Activated T-helper 9 cell treated with anti-CD3 and anti-CD28 coated beads, Interleukin-2, amount 50 U/mL, for 16 hours (primary cell): ENCODE data around the gene ESAM.

Source experiments
- DNase-seq: peaks from one replicate; pipeline ENCODE4 v3.0.0-alpha.2; 2020; ENCODE audit warnings: low read depth

Gene ESAM

DNA sequence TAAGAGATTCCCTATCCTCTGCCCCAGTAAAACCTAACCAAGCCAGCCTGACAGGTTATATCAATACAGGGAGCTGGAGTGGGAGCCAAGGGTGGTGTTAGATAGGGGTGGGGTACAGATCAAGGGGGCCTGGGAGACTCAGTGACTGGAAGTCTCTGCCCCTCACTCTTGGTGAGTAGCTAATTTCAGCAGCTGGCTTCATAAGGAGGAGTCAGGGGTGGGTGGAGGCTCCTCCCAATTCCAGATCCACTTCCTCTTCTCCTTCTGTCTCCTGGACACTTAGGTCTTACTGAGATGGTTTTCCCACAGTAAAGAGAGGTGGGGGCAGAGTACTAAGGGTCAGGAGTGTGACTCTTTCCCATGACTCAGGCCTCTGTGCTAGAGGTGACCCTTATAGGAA is 8.9 kb downstream of the ESAM start:
- DNase-seq, result no peak

DNA sequence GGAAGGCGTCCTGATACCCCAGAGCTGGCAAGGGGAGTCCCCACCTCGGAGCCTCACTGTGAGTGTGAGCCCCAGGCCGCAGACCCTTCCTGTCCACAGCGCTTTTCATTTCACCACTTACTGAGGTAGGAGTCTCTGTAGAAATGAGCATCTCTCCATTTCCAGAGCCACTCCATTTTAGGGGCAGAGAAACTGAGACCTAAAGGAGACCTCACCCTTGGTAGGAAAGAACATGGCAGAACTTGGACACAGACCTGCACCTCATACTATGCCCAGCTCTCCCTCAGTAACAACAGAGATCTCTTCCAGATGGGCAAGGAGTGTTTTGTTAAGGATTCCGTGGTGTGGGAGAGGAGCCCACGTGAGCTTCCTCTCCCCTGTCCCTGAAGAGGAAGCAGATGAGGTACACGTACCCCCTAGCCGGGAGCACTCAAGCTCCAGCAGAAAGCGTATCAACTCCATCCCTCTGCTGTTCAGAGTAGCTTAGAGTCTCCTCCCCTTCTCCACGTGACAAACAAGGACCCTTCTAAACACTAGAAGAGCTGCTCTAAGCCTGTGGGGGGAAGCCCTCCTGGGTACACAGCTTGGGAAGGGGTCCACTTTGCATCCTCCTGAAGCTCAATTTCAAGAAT is 9.5 kb downstream of the ESAM start:
- no peak for DNase-seq

GRCh38 chr11:124751741-124752470 is 10.2 kb downstream of the ESAM start, which contains the start of gene VSIG2:
Gene VSIG2 (minus strand): TSS chr11:124752255. CDS start chr11:124752137, 118 bp downstream.
- DNase-seq, result no peak

GRCh38 chr11:124751391-124751740 is 10.7 kb downstream of the ESAM start:
- DNase-seq, result no peak

GRCh38 chr11:124749912-124750311 is 12.2 kb downstream of the ESAM start:
- DNase-seq, result no peak

DNA sequence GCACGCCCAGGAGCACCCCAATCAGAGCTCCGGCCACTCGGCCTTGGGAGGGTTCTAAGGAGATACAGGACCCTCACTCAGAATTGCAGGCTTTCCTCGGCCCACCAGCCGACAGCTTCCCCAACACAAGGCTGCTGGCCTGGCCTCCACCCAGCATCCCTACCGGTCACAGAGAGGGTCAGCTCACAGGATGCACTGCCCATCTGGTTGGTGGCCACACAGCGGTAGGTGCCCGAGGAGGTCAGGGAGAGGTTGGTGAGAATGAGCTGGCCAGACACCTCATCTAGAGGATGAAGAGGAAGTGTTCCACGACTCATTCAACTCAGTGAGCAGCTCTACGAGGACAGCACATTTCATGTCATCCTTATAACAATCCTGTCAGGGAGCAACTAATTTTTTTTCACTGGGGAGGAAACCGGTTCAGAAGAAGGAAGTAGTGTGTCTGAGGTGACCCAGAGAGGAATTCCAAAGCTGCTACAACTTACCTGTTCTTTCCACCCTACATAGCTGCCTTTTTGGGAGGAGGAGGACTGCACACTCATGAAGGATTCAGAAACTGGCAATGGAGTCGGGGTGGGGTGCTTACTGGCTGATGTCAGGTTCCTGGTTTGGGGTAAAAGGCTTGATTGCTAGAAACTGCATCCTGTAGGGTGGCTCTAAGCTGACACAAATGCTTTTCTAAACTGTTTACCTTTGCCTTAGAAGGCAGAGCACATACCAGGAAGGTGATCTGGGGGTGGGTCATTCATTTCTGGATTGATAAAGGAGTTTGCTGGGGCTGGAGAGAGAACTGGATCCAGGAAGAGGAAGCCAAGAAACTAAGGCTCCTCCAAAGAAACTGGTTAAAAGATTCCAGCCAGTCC is 13.4 kb downstream of the ESAM start:
- no peak for DNase-seq

- DNase-seq, result no peak
Measured at GRCh38 chr11:124748100-124748418, 14.0 kb downstream of the ESAM start.

DNA sequence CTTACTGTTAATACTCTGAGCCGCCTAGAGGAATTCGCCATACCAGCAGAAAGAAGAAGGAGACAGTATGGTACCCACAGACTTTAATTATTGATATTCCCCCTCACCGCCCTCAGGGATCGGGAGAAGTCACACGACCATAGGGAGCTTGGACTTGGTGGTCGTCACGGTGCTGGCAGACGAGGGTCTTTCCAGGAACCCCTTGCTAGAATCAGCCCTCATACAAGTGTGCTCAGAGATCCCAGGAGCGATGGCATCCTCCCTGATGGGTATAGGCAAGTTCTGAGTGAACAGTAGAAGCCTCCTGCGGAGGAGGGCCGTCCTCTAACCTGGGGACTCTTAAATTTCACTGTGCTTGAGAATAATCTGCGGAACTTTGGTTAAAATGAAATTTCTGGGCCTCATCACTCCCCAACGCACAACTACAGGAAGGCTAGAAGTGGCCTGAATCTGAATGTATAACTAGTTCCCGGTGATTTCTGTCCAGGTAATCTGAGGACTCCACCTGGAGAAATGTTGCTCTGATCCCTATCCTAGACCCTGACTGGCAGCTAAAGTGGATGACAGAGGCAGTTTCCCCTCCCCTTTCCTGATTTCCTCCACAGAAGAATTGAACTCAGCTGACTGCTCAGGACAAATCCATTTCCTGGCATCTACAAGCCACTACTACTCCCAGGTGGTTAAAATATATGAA is 14.5 kb downstream of the ESAM start:
- no peak for DNase-seq

- peak; percentile 67 for DNase-seq
Measured at GRCh38 chr11:124746621-124747243, 15.4 kb downstream of the ESAM start.

DNA sequence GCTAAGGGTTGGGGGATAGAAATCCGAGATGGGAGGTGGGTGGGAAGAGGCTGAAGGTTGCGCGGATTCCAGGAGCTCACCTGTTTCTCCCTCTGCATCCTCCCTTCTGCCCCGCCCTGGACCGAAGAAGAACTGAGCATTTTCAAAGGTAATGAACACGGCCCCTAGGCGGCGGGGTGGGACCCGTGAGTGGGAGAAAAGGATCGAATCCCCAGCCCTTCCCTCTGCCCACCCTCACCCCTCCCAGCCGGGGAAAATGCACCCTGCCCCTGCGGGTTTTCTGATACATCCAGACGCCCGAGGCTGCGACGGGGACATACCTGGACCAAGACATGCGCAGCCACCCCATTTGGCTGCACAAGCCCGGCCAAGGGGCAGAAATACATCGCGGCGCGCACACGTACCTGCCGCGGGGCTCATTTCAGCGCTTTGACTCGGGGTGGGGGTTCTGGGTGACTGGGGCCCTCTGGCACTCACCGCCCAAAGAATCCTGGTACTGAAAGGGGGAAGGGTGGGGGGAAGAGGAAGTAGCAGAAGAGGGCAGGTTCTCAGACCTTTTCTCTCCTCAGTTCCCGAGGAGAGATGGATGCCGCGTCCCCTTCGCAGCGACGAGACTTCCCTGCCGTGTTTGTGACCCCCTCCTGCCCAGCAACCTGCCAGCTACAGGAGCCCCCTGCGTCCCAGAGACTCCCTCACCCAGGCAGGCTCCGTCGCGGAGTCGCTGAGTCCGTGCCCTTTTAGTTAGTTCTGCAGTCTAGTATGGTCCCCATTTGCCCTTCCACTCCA is 16.1 kb downstream of the ESAM start:
- peak; percentile 16 for DNase-seq

DNA sequence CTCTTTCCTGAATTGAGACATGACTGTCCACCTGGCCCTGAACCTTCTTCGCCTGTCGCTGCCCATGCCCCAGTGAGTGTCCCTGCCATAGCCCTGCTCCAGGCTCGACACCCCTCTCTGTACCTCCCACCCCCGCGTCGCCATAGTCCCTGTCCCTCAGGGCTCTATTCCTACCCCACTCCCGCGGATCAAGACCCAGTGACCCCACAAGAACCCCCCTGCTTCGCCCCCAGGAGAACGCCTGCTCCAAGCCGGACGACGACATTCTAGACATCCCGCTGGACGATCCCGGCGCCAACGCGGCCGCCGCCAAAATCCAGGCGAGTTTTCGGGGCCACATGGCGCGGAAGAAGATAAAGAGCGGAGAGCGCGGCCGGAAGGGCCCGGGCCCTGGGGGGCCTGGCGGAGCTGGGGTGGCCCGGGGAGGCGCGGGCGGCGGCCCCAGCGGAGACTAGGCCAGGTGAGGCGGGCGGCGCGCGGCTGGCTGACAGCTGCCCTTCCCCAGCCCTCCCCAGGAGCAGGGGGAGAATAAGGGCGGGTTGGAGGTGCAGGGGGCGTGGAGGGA is 16.7 kb downstream of the ESAM start:
- DNase-seq, result no peak

DNA sequence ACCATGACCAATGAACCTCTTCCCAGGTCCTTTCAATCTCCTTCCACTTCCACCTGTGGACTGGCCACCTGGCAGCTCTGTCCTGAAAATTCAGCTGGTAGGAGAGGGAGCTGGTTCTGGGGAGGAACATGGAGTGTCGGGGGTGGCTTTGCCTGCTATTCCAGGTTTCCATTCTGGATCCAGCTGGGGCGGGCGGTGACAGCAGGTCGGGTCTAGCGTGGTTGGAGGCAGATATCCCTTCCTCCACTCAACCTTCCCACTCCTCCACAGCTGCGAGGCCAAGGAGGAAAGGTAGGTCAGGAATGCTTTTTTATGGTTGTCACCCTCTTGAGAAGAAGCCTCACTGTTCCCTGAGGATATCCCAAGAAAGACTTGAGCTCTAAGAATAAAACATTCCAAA is 19.0 kb downstream of the ESAM start:
- no peak for DNase-seq

- DNase-seq, result no peak
Measured at GRCh38 chr11:124742555-124742954, 19.5 kb downstream of the ESAM start.

DNA sequence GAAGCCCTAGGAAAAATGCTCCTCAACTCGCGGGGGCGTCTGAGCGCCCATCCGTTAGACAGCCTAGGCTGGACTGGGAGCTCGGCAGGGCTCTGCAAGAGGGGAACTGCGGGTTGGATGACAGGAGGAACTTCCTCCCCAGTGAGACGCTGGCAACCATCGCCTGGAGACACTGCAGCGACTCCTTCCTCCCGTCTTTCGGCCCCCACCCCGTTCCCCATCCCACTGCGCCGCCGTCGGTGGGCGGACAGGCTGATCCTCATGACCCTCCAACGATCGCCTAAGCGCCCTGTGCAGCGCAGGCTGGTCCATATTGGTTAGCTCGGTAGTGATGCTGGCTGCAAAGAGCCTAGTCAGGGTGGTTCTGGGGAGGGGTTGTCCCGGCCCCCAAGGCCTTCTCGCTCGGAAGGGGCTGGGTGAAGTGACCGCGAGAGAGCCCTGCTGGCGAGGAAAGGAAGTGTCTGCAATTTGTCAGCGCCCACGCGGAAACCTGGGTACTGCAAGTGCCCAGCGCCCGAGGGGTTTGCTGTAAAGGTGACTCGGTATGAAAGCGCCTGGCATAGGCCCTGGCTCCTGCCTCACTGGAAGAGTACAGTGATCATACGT is 21.7 kb downstream of the ESAM start:
- peak; percentile 38 for DNase-seq

- DNase-seq, result peak; percentile 71
Measured at GRCh38 chr11:124739479-124740276, 22.4 kb downstream of the ESAM start, which contains the start of gene NRGN. Gene NRGN (plus strand): TSS chr11:124739942. CDS start chr11:124740085, 143 bp downstream.

- DNase-seq, result no peak
Measured at GRCh38 chr11:124738713-124739478, 23.2 kb downstream of the ESAM start.

- no peak for DNase-seq
Measured at GRCh38 chr11:124737638-124738305, 24.3 kb downstream of the ESAM start.

DNA sequence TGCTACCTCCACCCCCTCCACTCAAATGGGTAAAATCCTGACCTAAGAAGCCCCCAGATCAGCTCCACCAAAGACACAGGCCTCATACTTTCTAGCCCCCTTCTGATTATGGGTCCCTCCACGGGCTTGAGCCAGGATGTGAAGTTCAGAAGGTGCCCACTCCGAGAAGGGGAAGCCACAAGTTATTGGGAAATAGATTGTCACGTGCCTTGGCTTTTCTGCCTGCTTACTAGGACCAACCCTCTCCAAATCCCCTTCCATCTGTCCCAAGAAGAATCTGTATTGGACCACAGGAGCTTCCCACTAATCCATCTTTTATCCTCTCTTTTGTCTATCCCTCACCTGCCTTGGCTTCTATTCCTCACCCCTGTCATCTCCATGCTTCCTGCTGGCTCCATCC is 25.4 kb downstream of the ESAM start:
- DNase-seq, result no peak
